H1 (cell line): ENCODE measurements around the gene YPEL5. TPM values are rescaled to one million over a fixed set of nuclear protein-coding genes. Genes with fewer than 3 reads are reported as not detected.

Experiments
- ATF3 ChIP-seq: IDR thresholded peaks from 2 replicates; pipeline ENCODE4 v1.6.1; 2011; ENCODE audit warnings: low read depth, mild to moderate bottlenecking, low read length; ENCODE audit not compliant: insufficient read depth
- BACH1 ChIP-seq: IDR thresholded peaks from 2 replicates; pipeline ENCODE4 v1.6.1; 2012; ENCODE audit warnings: low read length, improper control_type of control experiment
- CHD1 ChIP-seq: IDR thresholded peaks from 2 replicates; pipeline ENCODE4 v1.6.1; 2012; ENCODE audit warnings: low read depth, low read length, improper control_type of control experiment
- KDM5A ChIP-seq: fragments of 200-600 bp; IDR thresholded peaks from 2 replicates; pipeline ENCODE4 v1.7.1; 2012; ENCODE audit warnings: mild to moderate bottlenecking, low read length, inconsistent platforms, mixed read lengths
- MAX ChIP-seq: IDR thresholded peaks from 2 replicates; pipeline ENCODE4 v1.6.1; 2012; ENCODE audit warnings: inconsistent platforms
- POLR2AphosphoS5 ChIP-seq: IDR thresholded peaks from 2 replicates; pipeline ENCODE4 v1.6.1; 2011; ENCODE audit warnings: low read depth, low read length
- POU5F1 ChIP-seq: IDR thresholded peaks from 2 replicates; pipeline ENCODE4 v1.6.1; 2011; ENCODE audit warnings: low read depth, mild to moderate bottlenecking, low read length, moderate library complexity
- TBP ChIP-seq: IDR thresholded peaks from 2 replicates; pipeline ENCODE4 v1.6.1; 2011; ENCODE audit warnings: low read depth, low read length, improper control_type of control experiment
- polyA plus RNA-seq, 7 experiments: library from polyadenylated mRNA; depleted of rRNA in 3 of 7; stranded (reverse) in 5 of 7; unstranded in 2 of 7; fragments of >200 nt in 5 of 7; fragments of 200-250 nt in 2 of 7; gene quantifications; 1 replicate in 5 of 7; 2 replicates in 1 of 7; 4 replicates in 1 of 7; pipeline versions ENCODE4 v1.2.1 to v1.2.3, GENCODE V29; 2011 to 2013; ENCODE audit warnings: missing spikeins in 2 of 7, mixed read lengths in 2 of 7
- total RNA-seq: library from RNA; stranded (reverse); fragmentation: NEBNext Ultra II Directional; extraction: Animal tissue kit (Norgen Biotek cat#: 25700); gene quantifications from 2 replicates; pipeline ENCODE4 v1.2.1, GENCODE V29; 2021

Gene YPEL5
- total and polyA plus RNA-seq, 2 of the 8 experiments (the other 6 are each of a cell fraction or from before 2014, with no cell fraction given): 18.5 to 28.0 TPM

- TF ChIP-seq CHD1 (no peak), KDM5A (no peak), POLR2AphosphoS5 (no peak), POU5F1 (no peak), ATF3 (no peak), BACH1 (no peak), MAX (no peak), TBP (no peak)
Measured at GRCh38 chr2:30108192-30108591, 38.6 kb upstream of the YPEL5 start (continued).
